Peyer's patch (tissue), 4 donors: ENCODE data around the gene PLA2G12A.

Experiments used
- CTCF ChIP-seq, 6 experiments: fragments of 450-650 bp in 4 of 6; fragments of 200-600 bp in 2 of 6; sonication (generic) in 1 of 6; IDR thresholded peaks; one replicate each; pipeline ENCODE4 v1.5.1; 2017 to 2019; ENCODE audit warnings: antibody characterized with exemption in 6 of 6, mild to moderate bottlenecking in 3 of 6, moderate library complexity in 1 of 6
- POLR2A ChIP-seq, 2 donors: fragments of 450-650 bp; IDR thresholded peaks; one replicate each; pipeline ENCODE4 v1.5.1; 2017; ENCODE audit warnings: antibody characterized with exemption in 2 of 2, mild to moderate bottlenecking in 2 of 2, moderate library complexity in 2 of 2

GRCh38 chr4:109721033-109721432 lies 8.8 kb downstream of the PLA2G12A start:
- TF ChIP-seq CTCF (IDR thresholded peaks at IDR 0.05) (no peak), POLR2A (IDR thresholded peaks at IDR 0.05) (no peak)
